Left ventricle myocardium inferior (tissue), 1 donor: Measurements from ENCODE around the gene FAM184B. TPM values are rescaled to one million over a fixed set of nuclear protein-coding genes. Genes with fewer than 3 reads are reported as not detected.

Experiments
- DNase-seq: peaks from one replicate; pipeline ENCODE4 v3.0.0-alpha.2; 2020
- H3K27ac ChIP-seq: fragments of 200-600 bp; replicated peaks from 2 replicates; pipeline ENCODE4 v1.8.0; 2021
- H3K27me3 ChIP-seq: fragments of 200-600 bp; 2 replicates; pipeline ENCODE4 v1.8.0; 2021; ENCODE audit warnings: low read depth
- H3K36me3 ChIP-seq: fragments of 200-600 bp; 2 replicates; pipeline ENCODE4 v1.8.0; 2021
- H3K4me1 ChIP-seq: fragments of 200-600 bp; 2 replicates; pipeline ENCODE4 v1.8.0; 2021
- H3K4me3 ChIP-seq: fragments of 200-600 bp; 2 replicates; pipeline ENCODE4 v1.8.0; 2021; ENCODE audit warnings: mild to moderate bottlenecking, moderate library complexity
- H3K9me3 ChIP-seq: fragments of 200-600 bp; replicated peaks from 2 replicates; pipeline ENCODE4 v1.8.0; 2021
- CTCF ChIP-seq: fragments of 200-600 bp; IDR thresholded peaks from 2 replicates; pipeline ENCODE4 v1.8.0; 2021; ENCODE audit warnings: antibody characterized with exemption, mild to moderate bottlenecking, borderline replicate concordance
- intact Hi-C: fragments of 100-400 bp; cut with micrococcal nuclease; formaldehyde crosslinking; loops from one replicate; pipeline ENCODE4 v1.11.0; 2022
- total RNA-seq: library from RNA; stranded (reverse); fragmentation: NEBNext Ultra II Directional; extraction: Animal tissue kit (Norgen Biotek cat#: 25700); gene quantifications from one replicate; pipeline ENCODE4 v1.2.1, GENCODE V29; 2021
- donor health status: DM: no; HTN: yes; CAD: no; lungs with severe emphysema.

Gene FAM184B
- total RNA-seq, 1 donor from 2014 or later: not detected

DNA sequence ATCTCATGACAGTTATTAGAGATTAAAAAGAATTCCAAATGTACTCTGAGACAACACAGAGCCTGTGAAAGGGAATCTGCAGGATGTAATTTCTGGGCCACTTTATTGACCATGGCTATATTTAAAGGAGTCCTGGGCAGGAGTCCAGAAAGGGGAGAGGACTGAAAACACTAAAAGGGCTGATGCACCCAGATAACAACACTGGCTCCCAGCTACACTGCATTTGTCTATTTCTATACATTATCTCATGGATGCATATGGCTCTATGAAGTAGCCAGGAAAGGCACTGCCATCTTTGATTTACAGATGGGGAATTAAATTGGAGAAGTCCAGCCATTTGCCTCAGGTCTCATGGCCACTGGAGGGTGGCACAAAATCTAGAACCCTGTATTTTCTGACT lies 111.0 kb downstream of the FAM184B start:
- Histone ChIP-seq H3K27me3 (peaks cover 12% of the 10 kb centered on the region), H3K36me3 (no peaks in the 10 kb centered on the region), H3K27ac (no peak overlapping the region), H3K4me3 (no peak overlapping the region), H3K9me3 (peaks cover 27% of the 10 kb centered on the region), H3K4me1 (no peaks in the 10 kb centered on the region)
- no peak for TF ChIP-seq CTCF
- DNase-seq: no peak
- intact Hi-C loops: no loop called here

DNA sequence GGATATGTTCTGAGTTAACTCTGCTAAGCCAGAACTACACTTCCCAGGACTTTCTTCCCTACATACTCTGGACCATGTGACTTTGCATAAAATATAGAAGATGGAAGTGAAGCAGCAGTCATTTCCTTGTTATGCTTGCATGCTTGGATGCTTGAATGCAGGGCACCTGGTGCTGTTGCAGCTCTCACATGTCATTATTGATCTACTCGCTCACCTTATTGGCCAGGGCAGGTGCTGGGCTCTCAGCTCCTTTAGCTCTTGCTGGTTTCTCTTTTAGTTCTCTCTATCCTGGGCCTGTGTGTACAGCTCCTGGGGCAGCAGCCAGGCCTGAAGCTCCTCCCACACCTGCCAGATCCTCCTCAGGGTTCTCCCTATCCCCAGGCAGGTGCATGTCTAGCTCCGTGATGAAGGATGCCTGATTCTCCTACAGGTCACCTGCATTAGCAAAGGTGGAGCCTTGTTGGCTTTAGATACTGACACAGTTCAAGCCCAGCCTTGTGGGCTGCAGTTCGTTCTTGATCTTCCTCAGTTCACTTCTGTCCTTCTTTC lies 113.7 kb downstream of the FAM184B start:
- no peak for DNase-seq
- H3K27me3 ChIP-seq: peaks cover 12% of the 10 kb centered on the region
- intact Hi-C loops: no loop called here
- no peak overlapping the region for H3K27ac ChIP-seq
- no peaks in the 10 kb centered on the region for H3K4me1 ChIP-seq
- H3K9me3 ChIP-seq: peaks cover 19% of the 10 kb centered on the region
- no peak overlapping the region for H3K4me3 ChIP-seq
- no peak for TF ChIP-seq CTCF
- H3K36me3 ChIP-seq: no peaks in the 10 kb centered on the region

DNA sequence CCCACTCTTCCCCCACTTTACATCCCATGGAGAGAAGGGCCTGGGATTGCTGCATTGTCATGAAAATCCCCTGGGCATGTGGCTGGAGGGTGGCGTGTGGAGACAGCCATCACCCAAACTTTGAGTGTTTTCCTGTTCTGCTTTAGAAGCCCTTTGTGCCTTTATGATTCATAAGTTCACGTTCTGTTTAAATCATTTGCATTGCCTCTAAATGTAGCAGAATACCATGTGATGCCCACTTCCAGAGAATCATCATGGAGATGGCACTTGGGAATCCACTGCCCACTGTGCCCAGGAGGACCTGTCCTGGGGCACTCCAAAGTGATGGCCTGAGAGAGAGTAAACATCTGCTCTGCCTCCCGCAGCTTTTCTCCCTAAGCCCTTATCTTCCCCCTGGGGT lies 114.2 kb downstream of the FAM184B start:
- Histone ChIP-seq H3K4me1 (no peaks in the 10 kb centered on the region), H3K36me3 (no peaks in the 10 kb centered on the region), H3K27me3 (peaks cover 12% of the 10 kb centered on the region), H3K4me3 (no peak overlapping the region), H3K27ac (no peak overlapping the region), H3K9me3 (peaks cover 15% of the 10 kb centered on the region)
- no peak for DNase-seq
- no peak for TF ChIP-seq CTCF
- intact Hi-C loops: no loop called here

- H3K36me3 ChIP-seq: no peaks in the 10 kb centered on the region
- TF ChIP-seq CTCF: no peak
- no peak overlapping the region for H3K4me3 ChIP-seq
- intact Hi-C loops: no loop called here
- H3K27ac ChIP-seq: no peak overlapping the region
- peaks cover under 1% of the 10 kb centered on the region for H3K9me3 ChIP-seq
- H3K27me3 ChIP-seq: peaks cover 6% of the 10 kb centered on the region
- H3K4me1 ChIP-seq: no peaks in the 10 kb centered on the region
- no peak for DNase-seq
Observed at GRCh38 chr4:17665852-17666251, 115.6 kb downstream of the FAM184B start.

- DNase-seq: no peak
Observed at GRCh38 chr4:17665346-17665745, 116.1 kb downstream of the FAM184B start.

More at GRCh38 chr4:17665346-17665745, 116.1 kb downstream of the FAM184B start:
- intact Hi-C loops: no loop called here
- no peaks in the 10 kb centered on the region for H3K9me3 ChIP-seq
- H3K27me3 ChIP-seq: peaks cover 2% of the 10 kb centered on the region
- H3K36me3 ChIP-seq: no peaks in the 10 kb centered on the region
- no peak overlapping the region for H3K27ac ChIP-seq
- H3K4me3 ChIP-seq: no peak overlapping the region
- H3K4me1 ChIP-seq: no peaks in the 10 kb centered on the region
- TF ChIP-seq CTCF: no peak
